H9 (cell line): Measurements from ENCODE around the gene IRF6. TPM values are rescaled to one million over a fixed set of nuclear protein-coding genes. Genes with fewer than 3 reads are reported as not detected.

Source experiments
- DNase-seq: peaks from one replicate; pipeline ENCODE4 v3.0.0-alpha.2; 2017
- H2AFZ ChIP-seq: one replicate; pipeline ENCODE4 v1.6.1; 2013; ENCODE audit warnings: mild to moderate bottlenecking, low read length, control low read depth, moderate library complexity
- H2AK5ac ChIP-seq: 2 replicates; pipeline ENCODE4 v1.6.1; 2013; ENCODE audit warnings: low read length, control low read depth, mixed read lengths; ENCODE audit not compliant: insufficient read length
- H2BK120ac ChIP-seq: one replicate; pipeline ENCODE4 v1.6.1; 2013; ENCODE audit warnings: low read depth, mild to moderate bottlenecking, low read length, control low read depth, inconsistent platforms; ENCODE audit not compliant: poor library complexity, severe bottlenecking
- H2BK12ac ChIP-seq: 2 replicates; pipeline ENCODE4 v1.6.1; 2013; ENCODE audit warnings: low read length, control low read depth, mixed read lengths, low read depth; ENCODE audit not compliant: insufficient read length
- H2BK15ac ChIP-seq: 2 replicates; pipeline ENCODE4 v1.6.1; 2013; ENCODE audit warnings: low read depth, low read length, control low read depth
- H2BK20ac ChIP-seq: one replicate; pipeline ENCODE4 v1.6.1; 2013; ENCODE audit warnings: low read depth, mild to moderate bottlenecking, low read length, control low read depth, inconsistent platforms; ENCODE audit not compliant: poor library complexity, severe bottlenecking
- H2BK5ac ChIP-seq: 2 replicates; pipeline ENCODE4 v1.6.1; 2013; ENCODE audit warnings: low read length, control low read depth, mixed read lengths; ENCODE audit not compliant: insufficient read length
- H3K14ac ChIP-seq: 2 replicates; pipeline ENCODE4 v1.6.1; 2013; ENCODE audit warnings: low read length, control low read depth; ENCODE audit not compliant: insufficient read depth
- H3K18ac ChIP-seq: 2 replicates; pipeline ENCODE4 v1.6.1; 2013; ENCODE audit warnings: low read depth, mild to moderate bottlenecking, mixed read lengths, low read length, control low read depth; ENCODE audit not compliant: insufficient read length
- H3K23ac ChIP-seq: 2 replicates; pipeline ENCODE4 v1.6.1; 2013; ENCODE audit warnings: low read length, control low read depth, mixed read lengths, low read depth; ENCODE audit not compliant: insufficient read length
- H3K23me2 ChIP-seq: 2 replicates; pipeline ENCODE4 v1.6.1; 2013; ENCODE audit warnings: low read depth, mild to moderate bottlenecking, mixed read lengths, low read length, control low read depth; ENCODE audit not compliant: insufficient read length, poor library complexity, severe bottlenecking
- H3K27ac ChIP-seq: 2 replicates; pipeline ENCODE4 v1.5.1; 2013; ENCODE audit warnings: low read length, control low read depth, mixed read lengths, low read depth; ENCODE audit not compliant: insufficient read length
- H3K27me3 ChIP-seq: 2 replicates; pipeline ENCODE4 v1.6.1; 2013; ENCODE audit warnings: low read length, control low read depth, inconsistent platforms; ENCODE audit not compliant: insufficient read depth
- H3K4ac ChIP-seq: 2 replicates; pipeline ENCODE4 v1.6.1; 2013; ENCODE audit warnings: low read depth, mild to moderate bottlenecking, control low read depth, inconsistent platforms, low read length, moderate library complexity
- H3K4me1 ChIP-seq: 2 replicates; pipeline ENCODE4 v1.6.1; 2013; ENCODE audit warnings: low read length, control low read depth, inconsistent platforms; ENCODE audit not compliant: insufficient read depth
- H3K4me2 ChIP-seq: 2 replicates; pipeline ENCODE4 v1.6.1; 2013; ENCODE audit warnings: low read length, control low read depth, mixed read lengths; ENCODE audit not compliant: insufficient read length, insufficient read depth
- H3K56ac ChIP-seq: 2 replicates; pipeline ENCODE4 v1.6.1; 2013; ENCODE audit warnings: low read depth, mild to moderate bottlenecking, mixed read lengths, low read length, control low read depth; ENCODE audit not compliant: insufficient read length
- H3K79me1 ChIP-seq: 2 replicates; pipeline ENCODE4 v1.6.1; 2013; ENCODE audit warnings: low read depth, mild to moderate bottlenecking, moderate library complexity, low read length, control low read depth, inconsistent platforms; ENCODE audit not compliant: insufficient read depth, poor library complexity, severe bottlenecking
- H3K79me2 ChIP-seq: 2 replicates; pipeline ENCODE4 v1.6.1; 2013; ENCODE audit warnings: low read length, control low read depth, inconsistent platforms; ENCODE audit not compliant: insufficient read depth
- H3K9ac ChIP-seq: 2 replicates; pipeline ENCODE4 v1.6.1; 2013; ENCODE audit warnings: low read length, control low read depth, mixed read lengths; ENCODE audit not compliant: insufficient read length; ENCODE audit errors: extremely low read depth
- H3K9me3 ChIP-seq: one replicate; pipeline ENCODE4 v1.6.1; 2013; ENCODE audit warnings: low read depth, low read length, inconsistent platforms; ENCODE audit not compliant: control insufficient read depth
- H3T11ph ChIP-seq: one replicate; pipeline ENCODE4 v1.6.1; 2013; ENCODE audit warnings: mild to moderate bottlenecking, low read length, control low read depth, inconsistent platforms
- H4K20me1 ChIP-seq: one replicate; pipeline ENCODE4 v1.6.1; 2013; ENCODE audit not compliant: control insufficient read depth, insufficient read length, insufficient read depth
- H4K5ac ChIP-seq: 2 replicates; pipeline ENCODE4 v1.6.1; 2013; ENCODE audit warnings: low read depth, mild to moderate bottlenecking, mixed read lengths, low read length, control low read depth; ENCODE audit not compliant: insufficient read length
- H4K8ac ChIP-seq: replicated peaks from 2 replicates; pipeline ENCODE4 v1.6.1; 2013; ENCODE audit warnings: low read length, control low read depth, mixed read lengths, low read depth; ENCODE audit not compliant: insufficient read length
- H4K91ac ChIP-seq: 2 replicates; pipeline ENCODE4 v1.6.1; 2013; ENCODE audit warnings: low read depth, mild to moderate bottlenecking, moderate library complexity, mixed read lengths, low read length, control low read depth; ENCODE audit not compliant: insufficient read length
- H3K27ac Mint-ChIP-seq, 3 experiments: 2 replicates in 2 of 3; 3 replicates in 1 of 3; pipeline ENCODE4 v1.8.0; 2020 to 2021; ENCODE audit warnings: mixed read lengths in 3 of 3, mild to moderate bottlenecking in 1 of 3, moderate library complexity in 1 of 3
- H3K27me3 Mint-ChIP-seq: 2 replicates; pipeline ENCODE4 v1.8.0; 2021; ENCODE audit warnings: low read depth, mild to moderate bottlenecking, moderate library complexity, mixed read lengths
- H3K36me3 Mint-ChIP-seq, 3 experiments: 2 replicates in 2 of 3; 3 replicates in 1 of 3; pipeline ENCODE4 v1.8.0; 2020 to 2021; ENCODE audit warnings: low read depth in 3 of 3, mixed read lengths in 3 of 3; ENCODE audit not compliant: insufficient read depth in 1 of 3
- H3K4me1 Mint-ChIP-seq, 2 experiments: 2 replicates each; pipeline ENCODE4 v1.8.0; 2020; ENCODE audit warnings: mixed read lengths in 2 of 2
- H3K4me3 Mint-ChIP-seq, 2 experiments: 2 replicates in 1 of 2; 3 replicates in 1 of 2; pipeline ENCODE4 v1.8.0; 2020 to 2021; ENCODE audit warnings: mild to moderate bottlenecking in 2 of 2, mixed read lengths in 2 of 2, moderate library complexity in 1 of 2
- H3K9me3 Mint-ChIP-seq, 2 experiments: 2 replicates in 1 of 2; 3 replicates in 1 of 2; pipeline ENCODE4 v1.8.0; 2020; ENCODE audit warnings: mild to moderate bottlenecking in 2 of 2, mixed read lengths in 2 of 2, moderate library complexity in 1 of 2
- CTCF ChIP-seq: fragments of 200-600 bp; sonication (generic); conservative IDR thresholded peaks from 3 replicates; pipeline ENCODE4 v1.8.0; 2021; ENCODE audit warnings: antibody characterized with exemption, mild to moderate bottlenecking
- WGBS: extraction: QIAGEN DNeasy Blood & Tissue Kit; methylation state at CpG from one replicate; pipeline ENCODE4 v1.1.7; 2013; ENCODE audit warnings: missing lambda C conversion rate, low lambda C conversion rate, mixed read lengths; ENCODE audit not compliant: insufficient read length; ENCODE audit errors: extremely low coverage; 5-methylcytosine and 5-hydroxymethylcytosine counted together
- total RNA-seq: library from RNA; stranded (reverse); gene quantifications from 2 replicates; pipeline ENCODE4 v1.2.1, GENCODE V29; 2021

Gene IRF6
- total RNA-seq, 1 experiment from 2014 or later, result 7.1 TPM

GRCh38 chr1:209751627-209752231, 54.2 kb downstream of the IRF6 start:
- Histone ChIP-seq H4K5ac (no peak overlapping the region), H4K91ac (no peak overlapping the region), H3K4ac (no peak overlapping the region), H2BK12ac (no peak overlapping the region), H3K4me2 (no peak overlapping the region), H3K79me1 (no peaks in the 10 kb centered on the region), H3K27me3 (peaks cover 2% of the 10 kb centered on the region; the same call in 1 of the 2 replicates), H3K4me1 (no peaks in the 10 kb centered on the region), H2BK120ac (no peak overlapping the region), H3K9ac (no peak overlapping the region), H3K79me2 (no peaks in the 10 kb centered on the region), H3K18ac (no peak overlapping the region), H3K14ac (no peak overlapping the region), H3K23ac (no peak overlapping the region), H3K9me3 (no peaks in the 10 kb centered on the region), H2AK5ac (no peak overlapping the region), H2BK20ac (no peak overlapping the region), H2AFZ (no peak overlapping the region), H2BK5ac (no peak overlapping the region), H3K23me2 (no peaks in the 10 kb centered on the region), H3K56ac (no peak overlapping the region), H3T11ph (no peak overlapping the region), H4K20me1 (no peaks in the 10 kb centered on the region), H2BK15ac (no peak overlapping the region), H4K8ac (no peak overlapping the region), H3K27ac (no peak overlapping the region)
- H3K4me1 Mint-ChIP-seq, result peaks cover 14% of the 10 kb centered on the region in 2 experiments
- no peak for TF ChIP-seq CTCF
- H3K4me3 Mint-ChIP-seq, result no peak overlapping the region
- H3K27me3 Mint-ChIP-seq, result peaks cover 39% of the 10 kb centered on the region
- WGBS, result no CpG with 5 or more reads among the region's 5 CpGs
- H3K9me3 Mint-ChIP-seq, result no peaks in the 10 kb centered on the region
- no peak for DNase-seq
- no peaks in the 10 kb centered on the region for H3K36me3 Mint-ChIP-seq
- no peak overlapping the region for H3K27ac Mint-ChIP-seq
